C4-2B (cell line): ENCODE measurements around the gene ST8SIA5.

Source experiments
- ZFX ChIP-seq: fragments of 450-650 bp; IDR thresholded peaks from 2 replicates; pipeline ENCODE4 v1.6.1; 2017
- TF ChIP-seq, protein P1 (sequence below): fragments of 450-650 bp; conservative IDR thresholded peaks from 2 replicates; pipeline ENCODE4 v1.5.1; 2017; ENCODE audit warnings: mild to moderate bottlenecking

DNA sequence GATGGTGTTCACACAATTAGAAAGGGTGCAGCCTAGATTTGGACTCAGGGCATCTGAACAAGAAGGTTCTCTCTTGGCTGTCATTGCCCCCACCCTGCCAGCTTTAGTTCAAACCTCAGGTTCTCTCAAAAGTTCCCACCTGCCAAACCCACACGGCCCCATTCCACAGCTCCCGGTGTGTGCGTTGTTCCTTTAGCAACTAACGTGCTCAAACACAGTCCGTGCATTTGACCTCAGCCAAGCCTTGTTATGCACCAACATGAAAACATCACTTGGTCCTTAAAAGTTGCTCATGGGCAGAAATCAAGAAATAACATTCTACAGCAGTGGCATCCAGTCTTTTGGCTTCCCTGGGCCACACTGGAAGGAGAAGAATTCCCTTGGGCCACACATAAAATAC is 131.8 kb downstream of the ST8SIA5 start:
- TF ChIP-seq, protein P1, sequence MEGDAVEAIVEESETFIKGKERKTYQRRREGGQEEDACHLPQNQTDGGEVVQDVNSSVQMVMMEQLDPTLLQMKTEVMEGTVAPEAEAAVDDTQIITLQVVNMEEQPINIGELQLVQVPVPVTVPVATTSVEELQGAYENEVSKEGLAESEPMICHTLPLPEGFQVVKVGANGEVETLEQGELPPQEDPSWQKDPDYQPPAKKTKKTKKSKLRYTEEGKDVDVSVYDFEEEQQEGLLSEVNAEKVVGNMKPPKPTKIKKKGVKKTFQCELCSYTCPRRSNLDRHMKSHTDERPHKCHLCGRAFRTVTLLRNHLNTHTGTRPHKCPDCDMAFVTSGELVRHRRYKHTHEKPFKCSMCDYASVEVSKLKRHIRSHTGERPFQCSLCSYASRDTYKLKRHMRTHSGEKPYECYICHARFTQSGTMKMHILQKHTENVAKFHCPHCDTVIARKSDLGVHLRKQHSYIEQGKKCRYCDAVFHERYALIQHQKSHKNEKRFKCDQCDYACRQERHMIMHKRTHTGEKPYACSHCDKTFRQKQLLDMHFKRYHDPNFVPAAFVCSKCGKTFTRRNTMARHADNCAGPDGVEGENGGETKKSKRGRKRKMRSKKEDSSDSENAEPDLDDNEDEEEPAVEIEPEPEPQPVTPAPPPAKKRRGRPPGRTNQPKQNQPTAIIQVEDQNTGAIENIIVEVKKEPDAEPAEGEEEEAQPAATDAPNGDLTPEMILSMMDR, result no peak
- no peak for TF ChIP-seq ZFX
